Measurements from ENCODE around the gene NDRG2. TPM values are rescaled to one million over a fixed set of nuclear protein-coding genes. Genes with fewer than 3 reads are reported as not detected.
A peak's percentile ranks its signal among the peaks of the same experiment; 100 is the strongest.
"Not testable (repeated sequence)": the region's sequence is repeated elsewhere in the genome, so short reads cannot be mapped to it uniquely, and the experiment has no call there.

NDRG2 gene
- total RNA-seq, 1 donor from 2014 or later: 1.6 TPM

- peaks cover 11% of the 10 kb centered on the region for H3K4me1 Mint-ChIP-seq (ENCODE audit: low read depth)
- intact Hi-C loops (cut with micrococcal nuclease): no loop called here
Observed at GRCh38 chr14:20998674-20999366, 26.0 kb downstream of the NDRG2 start, which contains the start of gene SLC39A2. Gene SLC39A2 (plus strand): TSS chr14:20999293. CDS start chr14:20999447, 154 bp downstream.

DNA sequence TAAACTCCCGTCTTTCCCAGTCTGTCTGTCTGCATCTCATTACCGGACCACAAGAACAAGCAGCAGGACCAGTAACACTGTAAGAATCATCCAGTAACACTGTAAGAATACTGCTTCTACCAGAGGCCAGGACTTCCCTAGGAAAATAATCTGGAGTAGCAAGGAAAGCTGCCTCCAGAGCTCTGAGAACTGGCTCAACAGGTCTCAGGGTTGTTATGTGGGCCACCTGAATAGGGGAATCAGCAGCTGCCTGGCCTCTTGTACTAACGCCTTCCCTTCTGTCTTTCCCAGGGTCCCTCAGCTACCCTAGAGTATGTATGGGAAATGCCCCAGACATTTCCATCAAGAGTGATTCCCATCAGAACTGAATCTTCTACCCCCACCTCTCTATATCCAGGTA, 26.7 kb downstream of the NDRG2 start:
- no peaks in the 10 kb centered on the region for H3K9me3 Mint-ChIP-seq
- DNase-seq (ENCODE audit: low spot score): no peak
- peaks cover 11% of the 10 kb centered on the region for H3K4me1 Mint-ChIP-seq (ENCODE audit: low read depth)
- peaks cover 3% of the 10 kb centered on the region for H3K27me3 Mint-ChIP-seq (ENCODE audit: insufficient read depth)
- H3K27ac Mint-ChIP-seq: no peak overlapping the region
- H3K36me3 Mint-ChIP-seq (ENCODE audit: low read depth): peaks cover 36% of the 10 kb centered on the region
- H3K4me3 Mint-ChIP-seq: no peak overlapping the region
- intact Hi-C loops (cut with micrococcal nuclease): no loop called here

More at GRCh38 chr14:20998674-20999366, 26.0 kb downstream of the NDRG2 start, which contains the start of gene SLC39A2:
- no peaks in the 10 kb centered on the region for H3K9me3 Mint-ChIP-seq
- H3K4me3 Mint-ChIP-seq: no peak within 1 kb of the TSS
- no peak for DNase-seq (ENCODE audit: low spot score)
- H3K36me3 Mint-ChIP-seq (ENCODE audit: low read depth): peaks cover 33% of the 10 kb centered on the region
- no peak within 1 kb of the TSS for H3K27ac Mint-ChIP-seq
- peaks cover 3% of the 10 kb centered on the region for H3K27me3 Mint-ChIP-seq (ENCODE audit: insufficient read depth)

DNA sequence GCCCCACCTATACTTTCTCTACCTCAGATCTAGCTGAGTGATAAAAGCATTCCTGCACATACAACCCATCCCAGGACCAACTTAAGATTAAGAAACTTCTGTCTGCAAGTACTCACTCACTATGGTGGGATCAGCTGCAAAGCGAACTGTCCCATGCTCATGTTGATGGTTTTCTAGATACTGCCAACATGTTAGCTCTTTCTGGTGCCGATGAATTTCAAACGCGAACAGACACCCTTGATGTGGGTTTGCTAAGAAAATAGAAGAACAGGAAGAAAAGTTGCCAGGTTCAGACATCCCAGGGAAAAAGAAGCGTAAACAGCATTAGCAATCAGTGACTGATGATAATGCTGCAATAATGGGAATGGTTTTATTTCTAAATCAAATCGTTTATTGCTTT, 27.3 kb downstream of the NDRG2 start:
- H3K27ac Mint-ChIP-seq: no peak overlapping the region
- no peak for DNase-seq (ENCODE audit: low spot score)
- intact Hi-C loops (cut with micrococcal nuclease): no loop called here
- peaks cover 38% of the 10 kb centered on the region for H3K36me3 Mint-ChIP-seq (ENCODE audit: low read depth)
- H3K4me3 Mint-ChIP-seq: no peak overlapping the region
- H3K9me3 Mint-ChIP-seq: no peaks in the 10 kb centered on the region
- H3K27me3 Mint-ChIP-seq (ENCODE audit: insufficient read depth): peaks cover 2% of the 10 kb centered on the region
- H3K4me1 Mint-ChIP-seq (ENCODE audit: low read depth): peaks cover 11% of the 10 kb centered on the region

GRCh38 chr14:20997115-20997514, 27.7 kb downstream of the NDRG2 start:
- intact Hi-C loops (cut with micrococcal nuclease): no loop called here
- DNase-seq (ENCODE audit: low spot score): no peak
- Mint-ChIP-seq H3K4me3 (no peak overlapping the region), H3K9me3 (no peaks in the 10 kb centered on the region), H3K27me3 (ENCODE audit: insufficient read depth) (no peaks in the 10 kb centered on the region), H3K4me1 (ENCODE audit: low read depth) (peaks cover 12% of the 10 kb centered on the region), H3K36me3 (ENCODE audit: low read depth) (peaks cover 39% of the 10 kb centered on the region), H3K27ac (no peak overlapping the region)

GRCh38 chr14:20996521-20996920, 28.3 kb downstream of the NDRG2 start:
- intact Hi-C loops (cut with micrococcal nuclease): no loop called here
- Mint-ChIP-seq H3K27ac (no peak overlapping the region), H3K9me3 (no peaks in the 10 kb centered on the region), H3K36me3 (ENCODE audit: low read depth) (peaks cover 43% of the 10 kb centered on the region), H3K27me3 (ENCODE audit: insufficient read depth) (no peaks in the 10 kb centered on the region), H3K4me3 (no peak overlapping the region), H3K4me1 (ENCODE audit: low read depth) (peaks cover 18% of the 10 kb centered on the region)
- DNase-seq (ENCODE audit: low spot score): no peak

DNA sequence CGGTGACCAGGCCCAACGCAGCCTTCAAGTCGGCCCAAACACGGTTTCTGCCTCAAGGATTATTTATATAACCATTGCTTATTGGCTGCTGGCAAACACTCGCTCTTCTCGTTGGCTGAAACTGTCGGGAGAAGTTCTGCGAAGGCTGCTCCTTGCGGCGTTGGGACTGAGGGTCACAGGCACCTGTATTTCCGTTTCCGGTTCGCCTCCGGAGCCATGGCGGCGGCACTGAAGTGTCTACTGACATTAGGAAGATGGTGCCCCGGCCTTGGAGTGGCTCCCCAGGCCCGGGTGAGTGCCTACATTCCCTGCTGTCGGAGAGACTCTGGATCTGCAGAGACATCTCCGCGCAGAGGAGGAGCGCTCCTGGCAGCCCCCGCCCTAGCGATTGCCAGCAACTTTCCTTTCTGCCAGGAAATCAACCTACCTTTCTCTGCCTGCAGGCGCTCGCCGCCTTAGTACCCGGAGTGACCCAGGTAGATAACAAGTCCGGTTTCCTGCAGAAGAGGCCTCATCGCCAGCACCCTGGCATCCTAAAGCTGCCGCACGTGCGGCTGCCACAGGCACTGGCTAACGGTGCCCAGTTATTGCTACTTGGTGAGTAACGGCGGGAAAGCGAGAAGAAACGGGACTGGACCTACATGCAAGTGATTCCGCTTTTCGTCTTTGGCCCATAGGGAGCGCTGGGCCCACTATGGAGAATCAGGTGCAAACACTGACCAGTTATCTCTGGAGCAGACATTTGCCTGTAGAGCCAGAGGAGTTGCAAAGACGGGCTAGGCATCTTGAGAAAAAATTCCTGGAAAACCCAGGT, 34.9 kb downstream of the NDRG2 start, which contains the start of gene METTL17:
METTL17 (plus strand) TSS at position 194 of the 814 bp plus-strand sequence; CDS start at position 217, 23 bp downstream.
- intact Hi-C loops (cut with micrococcal nuclease): loop anchor here (1.0 to 5.0 kb wide), 6 partner anchors 19 to 466 kb away; partner anchors contain the start of genes CHD8 and SUPT16H
- no peaks in the 10 kb centered on the region for H3K9me3 Mint-ChIP-seq
- H3K27me3 Mint-ChIP-seq (ENCODE audit: insufficient read depth): no peaks in the 10 kb centered on the region
- peaks cover 26% of the 10 kb centered on the region for H3K4me1 Mint-ChIP-seq (ENCODE audit: low read depth)
- DNase-seq (ENCODE audit: low spot score): peak; percentile 83
- H3K27ac Mint-ChIP-seq: peak within 1 kb of the TSS; percentile 85
- H3K4me3 Mint-ChIP-seq: peak within 1 kb of the TSS; percentile 96
- peaks cover 26% of the 10 kb centered on the region for H3K36me3 Mint-ChIP-seq (ENCODE audit: low read depth)

DNA sequence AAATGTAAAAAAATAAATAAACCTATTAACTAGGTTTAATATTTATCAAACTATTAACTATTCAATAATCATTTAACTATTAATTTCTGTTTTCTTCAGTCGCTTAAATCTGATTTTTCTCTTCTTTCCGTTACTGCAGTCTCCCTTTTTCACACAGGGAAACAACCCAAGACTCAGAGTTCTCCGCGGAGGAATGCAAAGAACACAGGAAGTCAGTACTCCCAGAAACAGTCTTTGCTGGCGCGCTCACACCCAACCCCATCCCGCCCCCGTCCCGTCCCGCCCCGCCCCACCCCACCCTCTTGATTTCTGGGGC, 35.4 kb downstream of the NDRG2 start:
- peak overlapping the region; percentile 96 for H3K4me3 Mint-ChIP-seq
- H3K27me3 Mint-ChIP-seq (ENCODE audit: insufficient read depth): no peaks in the 10 kb centered on the region
- DNase-seq (ENCODE audit: low spot score): no peak
- intact Hi-C loops (cut with micrococcal nuclease): loop anchor here (1.0 kb wide), 3 partner anchors 18 to 467 kb away; partner anchors contain the start of gene CHD8
- peaks cover 20% of the 10 kb centered on the region for H3K36me3 Mint-ChIP-seq (ENCODE audit: low read depth)
- H3K27ac Mint-ChIP-seq: peak overlapping the region; percentile 85
- peaks cover 20% of the 10 kb centered on the region for H3K4me1 Mint-ChIP-seq (ENCODE audit: low read depth)
- no peaks in the 10 kb centered on the region for H3K9me3 Mint-ChIP-seq

DNA sequence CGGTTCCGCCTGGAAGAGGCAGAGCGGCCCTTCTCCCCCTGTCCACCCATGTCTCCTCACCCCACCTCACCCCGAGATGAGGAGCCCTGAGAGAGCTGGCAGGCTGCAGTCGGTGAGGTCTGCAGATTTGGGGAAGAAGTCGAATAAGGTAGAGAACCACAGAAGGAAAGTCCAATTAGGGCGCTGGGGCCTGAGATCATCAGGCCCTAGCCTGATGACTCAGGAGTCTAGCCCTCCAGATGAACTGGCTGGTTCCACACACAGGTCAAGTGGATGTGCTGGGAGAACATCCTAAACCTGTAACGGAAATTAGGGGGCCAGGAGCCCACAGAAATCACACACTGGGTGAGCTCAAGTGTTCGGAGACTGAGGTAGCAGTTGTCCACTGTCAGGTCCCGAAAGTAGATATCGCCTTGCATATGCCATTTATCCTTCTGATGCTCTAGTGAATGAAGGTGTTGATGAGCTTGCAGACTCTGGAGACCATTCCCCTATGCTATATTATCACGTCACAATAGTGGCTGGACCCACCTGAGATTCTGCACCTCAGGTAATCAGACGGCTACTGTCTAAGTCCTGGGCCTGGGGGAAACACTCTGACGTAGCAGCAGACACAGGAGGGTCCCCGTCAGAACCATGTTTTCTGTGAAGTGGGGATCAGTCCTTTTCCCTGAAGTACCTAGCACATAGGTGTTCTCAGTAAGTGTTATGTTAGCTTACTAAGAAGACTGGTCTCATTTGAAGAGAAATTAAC, 36.0 kb downstream of the NDRG2 start:
- Mint-ChIP-seq H3K27ac (peak overlapping the region; percentile 29), H3K4me1 (ENCODE audit: low read depth) (peaks cover 19% of the 10 kb centered on the region), H3K4me3 (peak overlapping the region; percentile 68), H3K36me3 (ENCODE audit: low read depth) (peaks cover 17% of the 10 kb centered on the region), H3K27me3 (ENCODE audit: insufficient read depth) (no peaks in the 10 kb centered on the region), H3K9me3 (no peaks in the 10 kb centered on the region)
- intact Hi-C loops (cut with micrococcal nuclease): loop anchor here (1.0 kb wide), 3 partner anchors 18 to 467 kb away; partner anchors contain the start of gene CHD8
- no peak for DNase-seq (ENCODE audit: low spot score)

- intact Hi-C loops (cut with micrococcal nuclease): no loop called here
- H3K4me1 Mint-ChIP-seq (ENCODE audit: low read depth): peaks cover 15% of the 10 kb centered on the region
- no peak for DNase-seq (ENCODE audit: low spot score)
- no peak overlapping the region for H3K4me3 Mint-ChIP-seq
- no peaks in the 10 kb centered on the region for H3K27me3 Mint-ChIP-seq (ENCODE audit: insufficient read depth)
- no peaks in the 10 kb centered on the region for H3K9me3 Mint-ChIP-seq
- no peak overlapping the region for H3K27ac Mint-ChIP-seq
- H3K36me3 Mint-ChIP-seq (ENCODE audit: low read depth): peaks cover 7% of the 10 kb centered on the region
Observed at GRCh38 chr14:20986811-20987210, 38.0 kb downstream of the NDRG2 start.

DNA sequence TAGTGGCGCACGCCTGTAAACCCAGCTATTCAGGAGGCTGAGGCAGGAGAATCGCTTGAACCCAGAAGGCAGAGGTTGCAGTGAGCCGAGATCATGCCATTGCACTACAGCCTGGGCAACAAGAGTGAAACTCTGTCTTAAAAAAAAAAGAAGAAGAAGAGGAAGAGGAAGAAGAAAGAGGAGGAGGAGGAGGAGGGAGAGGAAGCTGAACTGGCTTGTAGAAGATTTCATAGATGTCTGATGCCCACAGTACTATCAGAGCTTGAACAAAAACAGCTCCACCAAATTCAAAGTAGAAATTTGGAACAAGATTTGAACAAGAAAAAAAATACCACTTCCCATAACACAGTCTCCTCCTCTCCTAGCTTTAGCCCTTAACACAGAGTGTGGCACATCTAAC, 39.2 kb downstream of the NDRG2 start:
- H3K4me3 Mint-ChIP-seq; H3K27ac Mint-ChIP-seq; H3K36me3 Mint-ChIP-seq (ENCODE audit: low read depth); H3K4me1 Mint-ChIP-seq (ENCODE audit: low read depth); H3K27me3 Mint-ChIP-seq (ENCODE audit: insufficient read depth); H3K9me3 Mint-ChIP-seq; intact Hi-C loops (cut with micrococcal nuclease); DNase-seq (ENCODE audit: low spot score): not testable (repeated sequence)

DNA sequence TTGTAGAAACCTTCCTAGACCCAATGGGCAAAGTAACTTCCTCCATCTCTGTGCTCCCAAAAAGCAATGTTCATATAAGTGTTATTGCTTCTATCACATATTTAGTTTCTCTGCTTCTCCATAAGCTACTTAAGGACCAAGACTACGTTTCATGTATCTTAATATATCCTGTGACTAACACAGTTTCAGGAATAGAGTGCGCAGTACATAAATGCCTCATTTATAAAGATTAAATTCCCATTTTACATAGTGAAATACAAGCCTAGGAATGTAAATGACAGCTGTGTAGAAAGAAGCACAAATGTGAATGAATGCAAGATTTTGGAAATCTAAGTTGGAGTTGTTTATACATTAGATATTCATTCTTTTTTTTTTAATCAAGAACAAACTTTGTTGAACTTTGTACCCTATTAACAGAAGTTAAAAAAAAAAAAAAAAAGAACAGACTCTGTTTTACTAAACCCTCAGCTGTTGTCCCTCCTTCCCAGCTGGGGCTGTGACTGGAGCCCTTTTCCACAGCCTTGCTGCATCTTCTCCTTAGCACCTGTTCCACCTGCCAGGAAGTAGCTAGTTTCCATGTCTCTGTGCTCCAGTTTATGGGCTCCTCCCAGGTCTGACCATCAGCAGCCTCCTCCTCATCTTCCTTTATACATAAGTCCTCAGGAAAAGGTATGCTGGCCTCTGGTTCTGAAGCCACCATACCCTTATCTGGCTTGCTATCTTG, 42.1 kb downstream of the NDRG2 start:
- no peak overlapping the region for H3K4me3 Mint-ChIP-seq
- H3K9me3 Mint-ChIP-seq: no peaks in the 10 kb centered on the region
- no peak for DNase-seq (ENCODE audit: low spot score)
- no peaks in the 10 kb centered on the region for H3K36me3 Mint-ChIP-seq (ENCODE audit: low read depth)
- no peak overlapping the region for H3K27ac Mint-ChIP-seq
- H3K27me3 Mint-ChIP-seq (ENCODE audit: insufficient read depth): peaks cover 3% of the 10 kb centered on the region
- intact Hi-C loops (cut with micrococcal nuclease): no loop called here
- no peaks in the 10 kb centered on the region for H3K4me1 Mint-ChIP-seq (ENCODE audit: low read depth)

GRCh38 chr14:20980906-20981305, 44.0 kb downstream of the NDRG2 start:
- no peak for DNase-seq (ENCODE audit: low spot score)
- Mint-ChIP-seq H3K4me3 (no peak overlapping the region), H3K27me3 (ENCODE audit: insufficient read depth) (peaks cover 3% of the 10 kb centered on the region), H3K4me1 (ENCODE audit: low read depth) (no peaks in the 10 kb centered on the region), H3K27ac (no peak overlapping the region), H3K36me3 (ENCODE audit: low read depth) (no peaks in the 10 kb centered on the region), H3K9me3 (no peaks in the 10 kb centered on the region)
- intact Hi-C loops (cut with micrococcal nuclease): no loop called here

All from activated T-helper 1 cell treated with anti-CD3 and anti-CD28 coated beads, Interleukin-12 subunit alpha, Interleukin-12 subunit beta, Interleukin-2, Interleukin-4 antibody, amounts not matched to agents 30 ng/mL and 10 ng/mL and 1 ng/mL, durations not matched to agents 14 hours and 24 hours and 36 hours (primary cell).